Psoas muscle (tissue), 8 donors: Measurements from ENCODE around the gene PTOV1. TPM values are rescaled to one million over a fixed set of nuclear protein-coding genes. Genes with fewer than 3 reads are reported as not detected.

Source experiments
- ATAC-seq, 4 donors: fragments of 200-7000 bp; cut with Tn5 transposase; one replicate each; pipeline ENCODE4 v1.9.1; 2020; ENCODE audit warnings: moderate library complexity in 3 of 4, mild to moderate bottlenecking in 2 of 4
- DNase-seq, 2 donors: peaks; one replicate each; pipeline ENCODE4 v3.0.0-alpha.2; 2020
- H3K27ac ChIP-seq: fragments of 200-600 bp; one replicate; pipeline ENCODE4 v1.8.0; 2022
- H3K27me3 ChIP-seq, 3 donors: fragments of 200-600 bp in 1 of 3; one replicate each; pipeline versions ENCODE4 v1.6.1 to v1.8.0; 2013 to 2022; ENCODE audit warnings: low read length in 2 of 3, mild to moderate bottlenecking in 2 of 3, moderate library complexity in 1 of 3; ENCODE audit not compliant: insufficient read depth in 3 of 3
- H3K36me3 ChIP-seq, 2 donors: fragments of 200-600 bp in 1 of 2; one replicate each; pipeline versions ENCODE4 v1.6.1 to v1.8.0; 2013 to 2022; ENCODE audit warnings: low read depth in 1 of 2, mild to moderate bottlenecking in 1 of 2, moderate library complexity in 1 of 2; ENCODE audit not compliant: insufficient read depth in 1 of 2
- H3K4me1 ChIP-seq: fragments of 200-600 bp; one replicate; pipeline ENCODE4 v1.8.0; 2022
- H3K4me3 ChIP-seq: fragments of 200-600 bp; one replicate; pipeline ENCODE4 v1.8.0; 2022; ENCODE audit warnings: mild to moderate bottlenecking
- H3K9me3 ChIP-seq: fragments of 200-600 bp; one replicate; pipeline ENCODE4 v1.8.0; 2022
- WGBS, 3 donors: extraction: QIAGEN DNeasy Blood & Tissue Kit; methylation state at CpG; one replicate each; pipeline versions ENCODE4 v1.1.6 to v1.1.7; 2013; 5-methylcytosine and 5-hydroxymethylcytosine counted together
- intact Hi-C, 2 donors: fragments of 100-400 bp; cut with DNase I; formaldehyde crosslinking; loops; one replicate each; pipeline versions ENCODE4 v1.11.0 to v1.14.2; 2022
- polyA plus RNA-seq, 3 donors: library from polyadenylated mRNA; stranded (reverse); fragments of 200-250 nt; gene quantifications; one replicate each; pipeline ENCODE4 v1.2.3, GENCODE V29; 2013
- total RNA-seq, 4 donors: library from RNA; stranded (reverse); fragmentation: NEBNext Ultra II Directional in 2 of 4; extraction: Animal tissue kit (Norgen Biotek cat#: 25700) in 2 of 4; gene quantifications; one replicate each; pipeline versions ENCODE4 v1.2.1 to v1.2.4, GENCODE V29; 2021 to 2023
- TF ChIP-seq, protein P1 (sequence below): fragments of 200-600 bp; IDR thresholded peaks from one replicate; pipeline ENCODE4 v1.8.0; 2022; ENCODE audit warnings: antibody characterized with exemption
- donor health status: healthy with polysubstance abuse.
- donor health status: DM: no; HTN: no; CAD: no; lungs with moderate emphysema.
- donor health status: Bipolar disorder and iron deficiency.
- donor health status: healthy.
- donor health status: DM: yes; HTN: yes; CAD: no.
- donor health status: DM: no; HTN: no; CAD: no.
- donor health status: DM: no; HTN: no; CAD: no.
- donor health status: DM: yes; HTN: yes; CAD: no.

PTOV1 gene
- total and polyA plus RNA-seq, 7 donors, result 72.1 to 189 (median 122) TPM

DNA sequence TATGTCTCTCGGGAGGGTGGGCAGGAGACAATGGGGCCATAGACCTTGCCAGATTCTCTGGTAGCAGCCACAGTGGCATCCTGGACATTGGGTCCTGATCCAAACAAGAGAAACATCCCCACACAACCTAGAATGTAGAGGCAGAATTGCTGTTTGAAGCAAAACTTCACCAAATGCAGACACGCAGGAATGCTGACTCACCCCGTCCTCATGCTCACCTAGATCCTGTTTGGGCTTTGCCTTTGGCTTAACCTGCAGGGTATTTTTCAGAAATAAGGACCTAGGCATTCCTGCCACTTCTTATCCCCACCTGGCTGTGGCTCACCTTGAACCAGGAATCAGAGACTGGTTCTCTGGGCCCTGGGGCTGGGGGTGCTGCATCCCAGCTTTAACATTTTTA, 33.8 kb downstream of the PTOV1 start:
- H3K4me3 ChIP-seq, result no peak overlapping the region
- no peak overlapping the region for H3K27ac ChIP-seq
- DNase-seq, result no peak
- intact Hi-C loops, result no loop called here
- peaks cover 1% of the 10 kb centered on the region for H3K4me1 ChIP-seq
- TF ChIP-seq, protein P1, sequence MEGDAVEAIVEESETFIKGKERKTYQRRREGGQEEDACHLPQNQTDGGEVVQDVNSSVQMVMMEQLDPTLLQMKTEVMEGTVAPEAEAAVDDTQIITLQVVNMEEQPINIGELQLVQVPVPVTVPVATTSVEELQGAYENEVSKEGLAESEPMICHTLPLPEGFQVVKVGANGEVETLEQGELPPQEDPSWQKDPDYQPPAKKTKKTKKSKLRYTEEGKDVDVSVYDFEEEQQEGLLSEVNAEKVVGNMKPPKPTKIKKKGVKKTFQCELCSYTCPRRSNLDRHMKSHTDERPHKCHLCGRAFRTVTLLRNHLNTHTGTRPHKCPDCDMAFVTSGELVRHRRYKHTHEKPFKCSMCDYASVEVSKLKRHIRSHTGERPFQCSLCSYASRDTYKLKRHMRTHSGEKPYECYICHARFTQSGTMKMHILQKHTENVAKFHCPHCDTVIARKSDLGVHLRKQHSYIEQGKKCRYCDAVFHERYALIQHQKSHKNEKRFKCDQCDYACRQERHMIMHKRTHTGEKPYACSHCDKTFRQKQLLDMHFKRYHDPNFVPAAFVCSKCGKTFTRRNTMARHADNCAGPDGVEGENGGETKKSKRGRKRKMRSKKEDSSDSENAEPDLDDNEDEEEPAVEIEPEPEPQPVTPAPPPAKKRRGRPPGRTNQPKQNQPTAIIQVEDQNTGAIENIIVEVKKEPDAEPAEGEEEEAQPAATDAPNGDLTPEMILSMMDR, result no peak
- H3K36me3 ChIP-seq, result peaks cover 14 to 93% of the 10 kb centered on the region in 2 donors
- no peaks in the 10 kb centered on the region for H3K9me3 ChIP-seq
- H3K27me3 ChIP-seq, result no peaks in the 10 kb centered on the region
- WGBS, 3 donors, result 92 to 97% (median 97%) methylated on average over 3 of the region's 3 CpGs
- no peak for ATAC-seq

DNA sequence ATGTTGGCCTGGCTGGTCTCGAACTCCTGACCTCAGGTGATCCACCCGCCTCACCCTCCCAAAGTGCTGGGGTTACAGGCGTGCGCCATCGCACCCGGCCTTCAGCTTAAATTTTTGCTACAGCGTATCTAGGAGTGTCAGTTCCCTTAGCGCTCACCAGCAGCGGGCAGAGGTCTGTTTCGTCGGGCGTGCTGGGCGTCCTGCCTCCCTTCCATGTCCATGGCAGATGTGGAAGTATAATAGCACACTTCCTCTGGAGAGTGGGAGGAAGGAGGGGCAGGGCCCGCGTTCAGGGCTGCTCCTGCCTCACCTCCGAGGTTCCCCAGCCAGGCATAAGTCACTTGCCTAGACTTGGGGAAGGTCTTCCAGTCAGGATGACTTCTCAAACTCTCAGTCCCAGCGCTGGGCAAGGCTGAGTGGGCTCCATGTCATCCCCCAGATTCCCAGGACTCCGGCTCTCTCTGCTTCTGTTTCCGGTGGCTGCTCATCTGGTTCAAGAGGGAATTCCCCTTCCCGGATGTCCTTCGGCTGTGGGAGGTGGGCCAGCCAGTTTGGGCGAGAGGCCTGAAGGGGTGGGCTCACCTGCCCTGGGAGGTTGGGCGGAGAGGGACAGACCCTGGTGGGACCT, 36.2 kb downstream of the PTOV1 start:
- Histone ChIP-seq H3K9me3 (no peaks in the 10 kb centered on the region), H3K27me3 (no peaks in the 10 kb centered on the region), H3K4me3 (peak overlapping the region; percentile 11), H3K36me3 (peaks cover 14 to 70% of the 10 kb centered on the region in 2 donors), H3K4me1 (peaks cover 9% of the 10 kb centered on the region), H3K27ac (no peak overlapping the region)
- 60 to 67% (median 64%) methylated on average over 23 of the region's 23 CpGs for WGBS, 3 donors
- DNase-seq (no peak), ATAC-seq (no peak)
- intact Hi-C loops, result no loop called here
- TF ChIP-seq, protein P1, result no peak

DNA sequence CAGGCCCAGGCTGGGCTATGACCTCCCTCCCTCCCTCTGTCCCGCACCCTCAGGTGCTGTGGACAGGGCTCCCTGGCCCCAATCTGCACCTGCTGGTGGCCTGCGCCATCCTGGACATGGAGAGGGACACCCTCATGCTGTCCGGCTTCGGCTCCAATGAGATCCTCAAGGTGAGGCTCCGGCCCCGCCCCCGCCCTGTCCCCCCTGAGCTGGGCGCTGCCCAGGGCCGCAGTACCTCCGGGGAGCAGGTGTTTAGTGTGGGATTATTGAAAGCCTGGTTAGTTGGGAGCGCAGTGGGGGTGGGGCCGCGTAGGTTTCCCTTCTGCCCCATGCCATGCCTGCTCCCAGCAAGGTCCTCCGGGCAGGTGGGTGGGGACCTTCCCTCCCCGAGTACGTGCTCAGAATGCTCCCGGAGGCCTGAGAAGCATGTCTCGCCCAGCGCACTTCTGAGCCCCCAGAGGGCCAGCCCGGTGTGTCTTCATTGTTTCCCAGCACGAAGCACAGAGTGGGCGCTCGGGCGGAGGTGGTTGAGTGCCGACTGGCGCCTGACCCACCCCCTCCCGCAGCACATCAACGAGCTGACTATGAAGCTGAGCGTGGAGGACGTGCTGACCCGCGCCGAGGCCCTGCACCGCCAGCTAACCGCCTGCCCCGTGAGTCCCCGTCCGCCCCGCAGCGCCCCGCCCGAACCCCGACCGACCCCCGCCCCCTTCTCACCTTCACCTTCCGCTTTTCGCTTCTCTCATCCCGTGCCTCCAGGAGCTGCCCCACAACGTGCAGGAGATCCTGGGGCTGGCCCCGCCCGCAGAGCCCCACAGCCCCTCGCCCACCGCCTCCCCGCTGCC, 36.9 kb downstream of the PTOV1 start:
- DNase-seq (no peak), ATAC-seq (no peak)
- no peak overlapping the region for H3K27ac ChIP-seq
- H3K27me3 ChIP-seq, result no peaks in the 10 kb centered on the region
- 72 to 86% (median 78%) methylated on average over 51 to 54 of the region's 54 CpGs for WGBS, 3 donors
- peaks cover 11 to 62% of the 10 kb centered on the region in 2 donors for H3K36me3 ChIP-seq
- TF ChIP-seq, protein P1, result no peak
- no peak overlapping the region for H3K4me3 ChIP-seq
- no peaks in the 10 kb centered on the region for H3K9me3 ChIP-seq
- peaks cover 9% of the 10 kb centered on the region for H3K4me1 ChIP-seq
- intact Hi-C loops, result no loop called here

DNA sequence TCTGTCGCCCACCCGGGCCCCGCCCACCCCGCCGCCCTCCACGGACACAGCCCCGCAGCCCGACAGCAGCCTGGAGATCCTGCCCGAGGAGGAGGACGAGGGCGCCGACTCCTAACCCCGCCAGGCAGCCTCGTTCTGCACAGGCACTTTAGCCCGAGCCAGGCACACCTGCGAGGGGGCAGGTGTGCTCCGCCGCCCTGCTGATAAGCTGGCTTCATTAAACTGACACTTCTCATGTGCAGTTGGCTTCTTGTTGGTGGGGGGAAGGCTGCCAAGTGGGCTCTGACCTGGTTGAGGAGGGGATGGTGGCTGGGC, 37.5 kb downstream of the PTOV1 start:
- no peak for ATAC-seq
- H3K27ac ChIP-seq, result no peak overlapping the region
- H3K36me3 ChIP-seq, result peaks cover 7 to 56% of the 10 kb centered on the region in 2 donors
- no peak overlapping the region for H3K4me3 ChIP-seq
- TF ChIP-seq, protein P1, result no peak
- no peaks in the 10 kb centered on the region for H3K9me3 ChIP-seq
- peaks cover 9% of the 10 kb centered on the region for H3K4me1 ChIP-seq
- DNase-seq, result no peak
- 79 to 88% (median 87%) methylated on average over 18 of the region's 18 CpGs for WGBS, 3 donors
- no peaks in the 10 kb centered on the region for H3K27me3 ChIP-seq
- intact Hi-C loops, result no loop called here
